Measurements from ENCODE around the gene CPXM2.

The CPXM2 gene

GRCh38 chr10:123891144-123892071 lies at the start of gene CPXM2:
Gene CPXM2, minus strand, starts transcription at chr10:123891807. Its CDS starts 148 bp downstream, at chr10:123891659.
- DNase-seq: no peak

GRCh38 chr10:123939591-123939990 lies 48.0 kb upstream of the CPXM2 start:
- DNase-seq: no peak

GRCh38 chr10:123938890-123939289 lies 47.3 kb upstream of the CPXM2 start:
- DNase-seq: no peak

GRCh38 chr10:123936426-123936825 lies 44.8 kb upstream of the CPXM2 start:
- DNase-seq: no peak

- DNase-seq: no peak
Observed at GRCh38 chr10:123935680-123936079, 44.1 kb upstream of the CPXM2 start.

GRCh38 chr10:123934846-123935245 lies 43.2 kb upstream of the CPXM2 start:
- DNase-seq: no peak

GRCh38 chr10:123930340-123931001 lies 38.9 kb upstream of the CPXM2 start:
- no peak for DNase-seq

- DNase-seq: no peak
Observed at GRCh38 chr10:123929791-123930190, 38.2 kb upstream of the CPXM2 start.

- DNase-seq: no peak
Observed at GRCh38 chr10:123928427-123928826, 36.8 kb upstream of the CPXM2 start.

- DNase-seq: no peak
Observed at GRCh38 chr10:123926401-123927264, 35.0 kb upstream of the CPXM2 start.

- no peak for DNase-seq
Observed at GRCh38 chr10:123922126-123922525, 30.5 kb upstream of the CPXM2 start.

- no peak for DNase-seq
Observed at GRCh38 chr10:123916775-123917174, 25.2 kb upstream of the CPXM2 start.

GRCh38 chr10:123913688-123914268 lies 22.2 kb upstream of the CPXM2 start:
- DNase-seq: no peak

- DNase-seq: no peak
Observed at GRCh38 chr10:123912871-123913270, 21.3 kb upstream of the CPXM2 start.

GRCh38 chr10:123912466-123912865 lies 20.9 kb upstream of the CPXM2 start:
- DNase-seq: no peak

GRCh38 chr10:123911866-123912265 lies 20.3 kb upstream of the CPXM2 start:
- no peak for DNase-seq

GRCh38 chr10:123909866-123910265 lies 18.3 kb upstream of the CPXM2 start:
- DNase-seq: no peak

- no peak for DNase-seq
Observed at GRCh38 chr10:123909426-123909825, 17.8 kb upstream of the CPXM2 start.

GRCh38 chr10:123908379-123908778 lies 16.8 kb upstream of the CPXM2 start:
- no peak for DNase-seq

- no peak for DNase-seq
Observed at GRCh38 chr10:123906884-123907652, 15.5 kb upstream of the CPXM2 start.

GRCh38 chr10:123906296-123906695 lies 14.7 kb upstream of the CPXM2 start:
- no peak for DNase-seq

GRCh38 chr10:123904834-123905409 lies 13.3 kb upstream of the CPXM2 start:
- DNase-seq: no peak

Measured in SIG-M5 (cell line).